ENCODE data around the gene METTL24.

Gene METTL24

GRCh38 chr6:110319381-110319780 lies 38.8 kb downstream of the METTL24 start:
- Histone ChIP-seq H3K9me3 (ENCODE audit: control insufficient read depth, low read length) (no peaks in the 10 kb centered on the region), H2BK12ac (ENCODE audit: low read length in 2 of 2) (no peak overlapping the region), H3K9ac (ENCODE audit: low read length) (no peak overlapping the region), H2BK120ac (ENCODE audit: low read depth, low read length) (no peak overlapping the region), H3K18ac (ENCODE audit: low read depth in 1 of 2, low read length in 2 of 2) (no peak overlapping the region), H3K4me3 (ENCODE audit: insufficient read depth in 1 of 2, low read depth in 1 of 2, low read length in 2 of 2) (no peak overlapping the region), H3K4me1 (ENCODE audit: control insufficient read depth, insufficient read depth, low read depth, low read length) (no peaks in the 10 kb centered on the region), H3K23ac (ENCODE audit: low read length in 2 of 2) (no peak overlapping the region), H2BK15ac (ENCODE audit: low read depth, poor library complexity, severe bottlenecking) (no peak overlapping the region), H3K4me2 (ENCODE audit: low read length, poor library complexity, severe bottlenecking) (no peak overlapping the region), H3K79me1 (replicated peaks; ENCODE audit: low read length, poor library complexity, severe bottlenecking) (no peaks in the 10 kb centered on the region), H2BK5ac (ENCODE audit: low read depth, low read length, poor library complexity, severe bottlenecking) (no peak overlapping the region), H3K4ac (ENCODE audit: low read depth in 1 of 2, low read length in 2 of 2) (no peak overlapping the region), H2AK5ac (ENCODE audit: low read length, severe bottlenecking) (no peak overlapping the region), H4K91ac (ENCODE audit: low read length) (no peak overlapping the region), H3K27ac (ENCODE audit: low read length, poor library complexity, severe bottlenecking) (no peak overlapping the region), H4K8ac (ENCODE audit: low read length) (no peak overlapping the region), H3K14ac (ENCODE audit: low read length in 2 of 2) (no peak overlapping the region), H3K27me3 (ENCODE audit: control insufficient read depth in 1 of 2, insufficient read depth in 1 of 2, low read length in 2 of 2) (peaks cover 5 to 29% of the 10 kb centered on the region in 2 experiments), H3K36me3 (ENCODE audit: control insufficient read depth in 1 of 2, insufficient read depth in 2 of 2, low read depth in 1 of 2, low read length in 2 of 2) (no peaks in the 10 kb centered on the region), H2AFZ (ENCODE audit: low read depth, low read length) (no peak overlapping the region)
- DNase-seq: no peak
- WGBS: over 99% methylated on average over 3 of the region's 3 CpGs

GRCh38 chr6:110318971-110319370 lies 39.2 kb downstream of the METTL24 start:
- no peak overlapping the region for H2BK120ac ChIP-seq (ENCODE audit: low read depth, low read length)
- no peak overlapping the region for H2BK15ac ChIP-seq (ENCODE audit: low read depth, poor library complexity, severe bottlenecking)
- no peaks in the 10 kb centered on the region for H3K4me1 ChIP-seq (ENCODE audit: control insufficient read depth, insufficient read depth, low read depth, low read length)
- H3K4me2 ChIP-seq (ENCODE audit: low read length, poor library complexity, severe bottlenecking): no peak overlapping the region
- no peak overlapping the region for H3K23ac ChIP-seq (ENCODE audit: low read length in 2 of 2)
- H3K9ac ChIP-seq (ENCODE audit: low read length): no peak overlapping the region
- no peaks in the 10 kb centered on the region for H3K9me3 ChIP-seq (ENCODE audit: control insufficient read depth, low read length)
- H3K4ac ChIP-seq (ENCODE audit: low read depth in 1 of 2, low read length in 2 of 2): no peak overlapping the region
- H2AFZ ChIP-seq (ENCODE audit: low read depth, low read length): no peak overlapping the region
- no peak overlapping the region for H2BK12ac ChIP-seq (ENCODE audit: low read length in 2 of 2)
- H3K4me3 ChIP-seq (ENCODE audit: insufficient read depth in 1 of 2, low read depth in 1 of 2, low read length in 2 of 2): no peak overlapping the region
- no peak overlapping the region for H3K14ac ChIP-seq (ENCODE audit: low read length in 2 of 2)
- H3K18ac ChIP-seq (ENCODE audit: low read depth in 1 of 2, low read length in 2 of 2): no peak overlapping the region
- DNase-seq: no peak
- H4K8ac ChIP-seq (ENCODE audit: low read length): no peak overlapping the region
- H2AK5ac ChIP-seq (ENCODE audit: low read length, severe bottlenecking): no peak overlapping the region
- WGBS: 60% methylated on average over 1 of the region's 3 CpGs
- no peaks in the 10 kb centered on the region for H3K79me1 ChIP-seq (replicated peaks; ENCODE audit: low read length, poor library complexity, severe bottlenecking)
- H3K36me3 ChIP-seq (ENCODE audit: control insufficient read depth in 1 of 2, insufficient read depth in 2 of 2, low read depth in 1 of 2, low read length in 2 of 2): no peaks in the 10 kb centered on the region
- H3K27ac ChIP-seq (ENCODE audit: low read length, poor library complexity, severe bottlenecking): no peak overlapping the region
- no peak overlapping the region for H4K91ac ChIP-seq (ENCODE audit: low read length)
- no peak overlapping the region for H2BK5ac ChIP-seq (ENCODE audit: low read depth, low read length, poor library complexity, severe bottlenecking)
- peaks cover 5 to 30% of the 10 kb centered on the region in 2 experiments for H3K27me3 ChIP-seq (ENCODE audit: control insufficient read depth in 1 of 2, insufficient read depth in 1 of 2, low read length in 2 of 2)

GRCh38 chr6:110317646-110318045 lies 40.5 kb downstream of the METTL24 start:
- Histone ChIP-seq H3K27me3 (ENCODE audit: control insufficient read depth in 1 of 2, insufficient read depth in 1 of 2, low read length in 2 of 2) (peaks cover 5 to 26% of the 10 kb centered on the region in 2 experiments), H3K79me1 (replicated peaks; ENCODE audit: low read length, poor library complexity, severe bottlenecking) (no peaks in the 10 kb centered on the region), H3K4ac (ENCODE audit: low read depth in 1 of 2, low read length in 2 of 2) (no peak overlapping the region), H2BK120ac (ENCODE audit: low read depth, low read length) (no peak overlapping the region), H2AFZ (ENCODE audit: low read depth, low read length) (no peak overlapping the region), H3K23ac (ENCODE audit: low read length in 2 of 2) (no peak overlapping the region), H2AK5ac (ENCODE audit: low read length, severe bottlenecking) (no peak overlapping the region), H3K18ac (ENCODE audit: low read depth in 1 of 2, low read length in 2 of 2) (no peak overlapping the region), H3K9ac (ENCODE audit: low read length) (no peak overlapping the region), H3K36me3 (ENCODE audit: control insufficient read depth in 1 of 2, insufficient read depth in 2 of 2, low read depth in 1 of 2, low read length in 2 of 2) (no peaks in the 10 kb centered on the region), H3K27ac (ENCODE audit: low read length, poor library complexity, severe bottlenecking) (no peak overlapping the region), H4K8ac (ENCODE audit: low read length) (no peak overlapping the region), H2BK12ac (ENCODE audit: low read length in 2 of 2) (no peak overlapping the region), H3K4me2 (ENCODE audit: low read length, poor library complexity, severe bottlenecking) (no peak overlapping the region), H3K4me1 (ENCODE audit: control insufficient read depth, insufficient read depth, low read depth, low read length) (no peaks in the 10 kb centered on the region), H2BK15ac (ENCODE audit: low read depth, poor library complexity, severe bottlenecking) (no peak overlapping the region), H2BK5ac (ENCODE audit: low read depth, low read length, poor library complexity, severe bottlenecking) (no peak overlapping the region), H3K9me3 (ENCODE audit: control insufficient read depth, low read length) (no peaks in the 10 kb centered on the region), H4K91ac (ENCODE audit: low read length) (no peak overlapping the region), H3K4me3 (ENCODE audit: insufficient read depth in 1 of 2, low read depth in 1 of 2, low read length in 2 of 2) (no peak overlapping the region), H3K14ac (ENCODE audit: low read length in 2 of 2) (no peak overlapping the region)
- WGBS: 98% methylated on average over 3 of the region's 3 CpGs
- DNase-seq: no peak

- Histone ChIP-seq H4K8ac (ENCODE audit: low read length) (no peak overlapping the region), H2BK5ac (ENCODE audit: low read depth, low read length, poor library complexity, severe bottlenecking) (no peak overlapping the region), H4K91ac (ENCODE audit: low read length) (no peak overlapping the region), H3K23ac (ENCODE audit: low read length in 2 of 2) (no peak overlapping the region), H2BK12ac (ENCODE audit: low read length in 2 of 2) (no peak overlapping the region), H3K27ac (ENCODE audit: low read length, poor library complexity, severe bottlenecking) (no peak overlapping the region), H2AK5ac (ENCODE audit: low read length, severe bottlenecking) (no peak overlapping the region), H3K4ac (ENCODE audit: low read depth in 1 of 2, low read length in 2 of 2) (no peak overlapping the region), H3K27me3 (ENCODE audit: control insufficient read depth in 1 of 2, insufficient read depth in 1 of 2, low read length in 2 of 2) (peaks cover 5 to 22% of the 10 kb centered on the region in 2 experiments), H3K18ac (ENCODE audit: low read depth in 1 of 2, low read length in 2 of 2) (no peak overlapping the region), H3K36me3 (ENCODE audit: control insufficient read depth in 1 of 2, insufficient read depth in 2 of 2, low read depth in 1 of 2, low read length in 2 of 2) (no peaks in the 10 kb centered on the region), H3K4me1 (ENCODE audit: control insufficient read depth, insufficient read depth, low read depth, low read length) (no peaks in the 10 kb centered on the region), H3K9me3 (ENCODE audit: control insufficient read depth, low read length) (no peaks in the 10 kb centered on the region), H3K9ac (ENCODE audit: low read length) (no peak overlapping the region), H2BK15ac (ENCODE audit: low read depth, poor library complexity, severe bottlenecking) (no peak overlapping the region), H3K4me3 (ENCODE audit: insufficient read depth in 1 of 2, low read depth in 1 of 2, low read length in 2 of 2) (no peak overlapping the region), H2AFZ (ENCODE audit: low read depth, low read length) (no peak overlapping the region), H3K79me1 (replicated peaks; ENCODE audit: low read length, poor library complexity, severe bottlenecking) (no peaks in the 10 kb centered on the region), H3K4me2 (ENCODE audit: low read length, poor library complexity, severe bottlenecking) (no peak overlapping the region), H3K14ac (ENCODE audit: low read length in 2 of 2) (no peak overlapping the region), H2BK120ac (ENCODE audit: low read depth, low read length) (no peak overlapping the region)
- 100% methylated on average over 1 of the region's 1 CpG for WGBS
- no peak for DNase-seq
Observed at GRCh38 chr6:110317189-110317588, 41.0 kb downstream of the METTL24 start.

Measured in mesenchymal stem cell (in vitro differentiated cells and primary cell).